ENCODE results near the gene DENR.

- TF ChIP-seq POLR2AphosphoS5 (IDR thresholded peaks at IDR 0.05; ENCODE audit: low read depth, low read length) (no peak), TAF1 (IDR thresholded peaks at IDR 0.05; ENCODE audit: borderline replicate concordance, low read depth, low read length) (no peak), POLR2A (IDR thresholded peaks at IDR 0.05; ENCODE audit: low read depth, low read length) (no peak)
Measured at GRCh38 chr12:122725452-122726079, 27.1 kb upstream of the DENR start.

Measured in GM12892 (cell line).